ENCODE data around the gene SLC12A8. TPM values are rescaled to one million over a fixed set of nuclear protein-coding genes. Genes with fewer than 3 reads are reported as not detected.

The SLC12A8 gene
- total and polyA plus RNA-seq, 2 of the 13 experiments (the other 11 are each of a cell fraction or from before 2014, with no cell fraction given) = 0.44 to 0.71 TPM

GRCh38 chr3:125107363-125107762, 105.2 kb downstream of the SLC12A8 start:
- H3K9ac ChIP-seq (ENCODE audit: insufficient read depth, low read depth, low read length) = no peak overlapping the region
- peaks cover 0 to 2% of the 10 kb centered on the region in 2 experiments; a peak in 1 of 5 replicates for H3K27me3 ChIP-seq (ENCODE audit: control insufficient read depth in 1 of 2, insufficient read depth in 2 of 2, low read length in 2 of 2)
- no peaks in the 10 kb centered on the region for H4K20me1 ChIP-seq (ENCODE audit: insufficient read depth, low read length)
- in situ Hi-C loops (cut with HindIII; ENCODE audit: extremely low pct_ligation_motif_present, low pct_unique_long_range_greater_than_20kb) (no loop called here), intact Hi-C loops (cut with micrococcal nuclease; ENCODE audit: unreplicated experiment) (no loop called here)
- no peak overlapping the region for H2AFZ ChIP-seq (ENCODE audit: low read length)
- ATAC-seq (no peak), DNase-seq (ENCODE audit: low spot score) (no peak), FAIRE-seq (no peak)
- POLR2A ChIA-PET = no interaction called here
- H3K4me1 ChIP-seq (ENCODE audit: insufficient read depth, low read length) = no peaks in the 10 kb centered on the region
- H3K4me2 ChIP-seq (ENCODE audit: low read depth, low read length) = no peak overlapping the region
- CTCF ChIA-PET (ENCODE audit: low intra/inter-chr PET ratio, low total read pairs) = no interaction called here
- H3K4me3 ChIP-seq (replicated peaks in 1 of 3; ENCODE audit: insufficient read depth in 1 of 3, low read depth in 2 of 3, low read length in 3 of 3) = no peak overlapping the region
- no peaks in the 10 kb centered on the region for H3K9me3 ChIP-seq (ENCODE audit: low read length)
- no peaks in the 10 kb centered on the region for H3K36me3 ChIP-seq (replicated peaks in 1 of 2; ENCODE audit: control insufficient read depth in 1 of 2, insufficient read depth in 2 of 2, low read length in 2 of 2)
- no CpG with 5 or more reads among the region's 3 CpGs for WGBS (ENCODE audit: low lambda C conversion rate)
- H3K79me2 ChIP-seq (ENCODE audit: insufficient read depth, low read length) = no peaks in the 10 kb centered on the region
- no peak overlapping the region for H3K27ac ChIP-seq (ENCODE audit: extremely low read length, insufficient read depth, low read length)
- BruUV-seq (replicated peaks) = no TSS peak
- TF ChIP-seq AGO1 (IDR thresholded peaks at IDR 0.05; ENCODE audit: low read depth, low read length, poor library complexity, severe bottlenecking) = no peak
- TF ChIP-seq KAT2B (IDR thresholded peaks at IDR 0.05; ENCODE audit: borderline replicate concordance, low read depth, low read length) = no peak
- TF ChIP-seq GPBP1L1 (CRISPR knock-in tag; IDR thresholded peaks at IDR 0.05) = no peak

DNA sequence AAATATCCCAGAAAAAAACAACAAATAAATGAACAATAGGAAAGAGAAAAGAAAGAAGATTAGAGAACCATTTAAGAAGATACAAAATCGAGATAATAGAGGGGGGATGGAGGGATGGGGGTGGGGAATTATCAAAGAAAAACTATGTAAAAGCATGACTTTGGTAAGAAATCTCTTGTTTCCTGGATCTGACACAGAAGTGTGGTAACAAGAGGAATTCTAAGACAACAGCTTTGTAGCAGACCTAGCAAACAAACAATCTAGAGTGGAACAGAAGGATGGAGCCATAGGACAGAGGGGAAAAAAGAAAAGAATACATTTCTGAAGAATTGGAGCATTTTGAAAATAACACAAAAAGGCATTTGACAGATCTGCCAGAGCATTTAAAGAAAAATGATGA, 107.4 kb downstream of the SLC12A8 start:
- no peaks in the 10 kb centered on the region for H3K79me2 ChIP-seq (ENCODE audit: insufficient read depth, low read length)
- POLR2A ChIA-PET = no interaction called here
- 0 out of 5 replicates have a peak, but pooled peaks cover 0 to 2% of the 10 kb centered on the region in 2 experiments for H3K27me3 ChIP-seq (ENCODE audit: control insufficient read depth in 1 of 2, insufficient read depth in 2 of 2, low read length in 2 of 2)
- H3K36me3 ChIP-seq (replicated peaks in 1 of 2; ENCODE audit: control insufficient read depth in 1 of 2, insufficient read depth in 2 of 2, low read length in 2 of 2) = no peaks in the 10 kb centered on the region
- CTCF ChIA-PET (ENCODE audit: low intra/inter-chr PET ratio, low total read pairs) = no interaction called here
- in situ Hi-C loops (cut with HindIII; ENCODE audit: extremely low pct_ligation_motif_present, low pct_unique_long_range_greater_than_20kb) = no loop called here
- H3K27ac ChIP-seq (ENCODE audit: extremely low read length, insufficient read depth, low read length) = no peak overlapping the region
- intact Hi-C loops (cut with micrococcal nuclease; ENCODE audit: unreplicated experiment) = no loop called here
- DNase-seq (ENCODE audit: low spot score) (no peak), ATAC-seq (no peak), FAIRE-seq (no peak)
- no peak overlapping the region for H2AFZ ChIP-seq (ENCODE audit: low read length)
- H3K4me1 ChIP-seq (ENCODE audit: insufficient read depth, low read length) = no peaks in the 10 kb centered on the region
- no peak overlapping the region for H3K9ac ChIP-seq (ENCODE audit: insufficient read depth, low read depth, low read length)
- no peaks in the 10 kb centered on the region for H3K9me3 ChIP-seq (ENCODE audit: low read length)
- WGBS (ENCODE audit: low lambda C conversion rate) = 0% methylated on average over 1 of the region's 1 CpG
- no peaks in the 10 kb centered on the region for H4K20me1 ChIP-seq (ENCODE audit: insufficient read depth, low read length)
- TF ChIP-seq RAD51 (IDR thresholded peaks at IDR 0.05; ENCODE audit: borderline replicate concordance) = no peak
- no peak for TF ChIP-seq ZNF816 (CRISPR knock-in tag; IDR thresholded peaks at IDR 0.05; ENCODE audit: borderline replicate concordance)
- TF ChIP-seq MIER3 (CRISPR knock-in tag; IDR thresholded peaks at IDR 0.05; ENCODE audit: borderline replicate concordance) = no peak
- TF ChIP-seq SRF (IDR thresholded peaks at IDR 0.05; ENCODE audit: low read depth, low read length) = no peak
- no peak for TF ChIP-seq MLXIP (CRISPR knock-in tag; IDR thresholded peaks at IDR 0.05; ENCODE audit: borderline replicate concordance)
- no peak for TF ChIP-seq ZNF432 (CRISPR knock-in tag; IDR thresholded peaks at IDR 0.05; ENCODE audit: borderline replicate concordance)
- H3K4me2 ChIP-seq (ENCODE audit: low read depth, low read length) = no peak overlapping the region
- no TSS peak for BruUV-seq (replicated peaks)
- H3K4me3 ChIP-seq (replicated peaks in 1 of 3; ENCODE audit: insufficient read depth in 1 of 3, low read depth in 2 of 3, low read length in 3 of 3) = no peak overlapping the region

All from HepG2 (cell line).